HepG2 (cell line): ENCODE measurements around the gene PRMT5. TPM values are rescaled to one million over a fixed set of nuclear protein-coding genes. Genes with fewer than 3 reads are reported as not detected.

Experiments used
- ATAC-seq: fragments of 200-7000 bp; cut with Tn5 transposase; 3 replicates; pipeline ENCODE4 v1.9.1; 2020; ENCODE audit warnings: mild to moderate bottlenecking, moderate library complexity
- BruUV-seq: library from RNA; stranded (reverse); fragments of 400-500 nt; replicated peaks from 2 replicates; lab custom pipeline; 2021; lab: Mats Ljungman, UMichigan
- CTCF ChIA-PET: fragments of 300-600 bp; formaldehyde crosslinking; extraction: SDS; loops from one replicate; lab custom pipeline; 2021; ENCODE audit warnings: low total read pairs, inconsistent platforms, low intra/inter-chr PET ratio; lab: Yijun Ruan, JAX
- POLR2A ChIA-PET: fragments of 350-600 bp; sonication (Branson Sonifier 250); formaldehyde crosslinking; loops from one replicate; lab custom pipeline; 2020; ENCODE audit warnings: antibody characterized with exemption, inconsistent platforms; lab: Yijun Ruan, JAX
- DNase-seq: peaks from one replicate; pipeline ENCODE4 v3.0.0-alpha.2; 2015; ENCODE audit warnings: low spot score
- FAIRE-seq: peaks from 3 replicates; lab custom pipeline; 2011; peaks lifted over from hg19 to GRCh38; lab: Jason Lieb, UNC
- H2AFZ ChIP-seq: one replicate; pipeline ENCODE4 v1.6.1; 2011; ENCODE audit warnings: low read length, inconsistent platforms
- H3K27ac ChIP-seq: fragments of 300-600 bp; 3 replicates; pipeline ENCODE4 v1.8.0; 2011; ENCODE audit warnings: mixed run types, mild to moderate bottlenecking, mixed read lengths, low read length, inconsistent platforms; ENCODE audit not compliant: insufficient read depth; ENCODE audit errors: extremely low read length
- H3K27me3 ChIP-seq, 2 experiments: fragments of 200-600 bp in 1 of 2; 2 replicates in 1 of 2; 3 replicates in 1 of 2; pipeline versions ENCODE4 v1.6.0 to v1.8.0; 2011; ENCODE audit warnings: low read length in 2 of 2, mild to moderate bottlenecking in 2 of 2, moderate library complexity in 2 of 2, inconsistent platforms in 1 of 2; ENCODE audit not compliant: insufficient read depth in 2 of 2, control insufficient read depth in 1 of 2
- H3K36me3 ChIP-seq, 2 experiments: fragments of 200-600 bp in 1 of 2; replicated peaks in 1 of 2; 2 replicates in 1 of 2; 3 replicates in 1 of 2; pipeline versions ENCODE4 v1.5.1 to v1.8.0; 2011; ENCODE audit warnings: low read length in 2 of 2, inconsistent platforms in 1 of 2; ENCODE audit not compliant: insufficient read depth in 2 of 2, control insufficient read depth in 1 of 2
- H3K4me1 ChIP-seq: 2 replicates; pipeline ENCODE4 v1.5.1; 2012; ENCODE audit warnings: low read length, inconsistent platforms; ENCODE audit not compliant: insufficient read depth
- H3K4me2 ChIP-seq: 2 replicates; pipeline ENCODE4 v1.6.0; 2011; ENCODE audit warnings: low read depth, low read length, inconsistent platforms
- H3K4me3 ChIP-seq, 3 experiments: fragments of 200-600 bp in 1 of 3; sonication (generic), shearing (Covaris generic) in 1 of 3; replicated peaks in 1 of 3; 2 replicates each; pipeline ENCODE4 v1.5.1; 2011 to 2016; ENCODE audit warnings: low read length in 3 of 3, inconsistent platforms in 2 of 3, low read depth in 2 of 3, mild to moderate bottlenecking in 2 of 3, control low read depth in 1 of 3, mixed read lengths in 1 of 3; ENCODE audit not compliant: insufficient read depth in 1 of 3
- H3K79me2 ChIP-seq: one replicate; pipeline ENCODE4 v1.6.1; 2011; ENCODE audit warnings: low read length, inconsistent platforms; ENCODE audit not compliant: insufficient read depth
- H3K9ac ChIP-seq: 2 replicates; pipeline ENCODE4 v1.6.0; 2011; ENCODE audit warnings: mild to moderate bottlenecking, low read depth, low read length, inconsistent platforms; ENCODE audit not compliant: insufficient read depth
- H3K9me3 ChIP-seq: 2 replicates; pipeline ENCODE4 v1.5.1; 2012; ENCODE audit warnings: mild to moderate bottlenecking, low read length
- H4K20me1 ChIP-seq: 2 replicates; pipeline ENCODE4 v1.6.0; 2011; ENCODE audit warnings: inconsistent platforms, mild to moderate bottlenecking, low read length, moderate library complexity; ENCODE audit not compliant: insufficient read depth
- ATF1 ChIP-seq: IDR thresholded peaks from 2 replicates; pipeline ENCODE4 v1.6.1; 2016; ENCODE audit warnings: mild to moderate bottlenecking, control low read depth
- BORCS8-MEF2B ChIP-seq: sonication (generic); formaldehyde crosslinking; IDR thresholded peaks from 2 replicates; pipeline ENCODE4 v1.8.0; 2022; ENCODE audit warnings: mild to moderate bottlenecking, missing genetic modification reagents
- CTCF ChIP-seq: sonication (generic); formaldehyde crosslinking; IDR thresholded peaks from 2 replicates; pipeline ENCODE4 v1.5.0; 2020; ENCODE audit warnings: mild to moderate bottlenecking, missing genetic modification reagents, moderate library complexity
- HNF4A ChIP-seq: sonication (generic); formaldehyde crosslinking; IDR thresholded peaks from 2 replicates; pipeline ENCODE4 v1.4.0; 2020; ENCODE audit warnings: missing genetic modification reagents
- HOXA3 ChIP-seq: sonication (generic); formaldehyde crosslinking; IDR thresholded peaks from 2 replicates; pipeline ENCODE4 v1.5.0; 2020; ENCODE audit warnings: missing genetic modification reagents
- KDM5A ChIP-seq: fragments of 200-600 bp; sonication (generic); IDR thresholded peaks from 2 replicates; pipeline ENCODE4 v1.7.0; 2018; ENCODE audit warnings: antibody characterized with exemption, mild to moderate bottlenecking, low read length, borderline replicate concordance
- NAIF1 ChIP-seq: sonication (generic); formaldehyde crosslinking; IDR thresholded peaks from 2 replicates; pipeline ENCODE4 v1.5.0; 2020; ENCODE audit warnings: mild to moderate bottlenecking, missing genetic modification reagents, borderline replicate concordance
- NR0B2 ChIP-seq: sonication (generic); formaldehyde crosslinking; IDR thresholded peaks from 2 replicates; pipeline ENCODE4 v1.4.0; 2020; ENCODE audit warnings: mild to moderate bottlenecking, missing genetic modification reagents
- SETDB1 ChIP-seq: sonication (generic); formaldehyde crosslinking; IDR thresholded peaks from 2 replicates; pipeline ENCODE4 v1.5.1; 2020; ENCODE audit warnings: missing genetic modification reagents, mild to moderate bottlenecking, borderline replicate concordance
- ZBTB7A ChIP-seq: sonication (generic); formaldehyde crosslinking; IDR thresholded peaks from 2 replicates; pipeline ENCODE4 v1.8.0; 2022; ENCODE audit warnings: mild to moderate bottlenecking, missing genetic modification reagents
- ZNF329 ChIP-seq: sonication (generic); formaldehyde crosslinking; IDR thresholded peaks from 2 replicates; pipeline ENCODE4 v1.9.0; 2021; ENCODE audit warnings: low read depth, mild to moderate bottlenecking, missing genetic modification reagents
- ZNF563 ChIP-seq: sonication (generic); formaldehyde crosslinking; IDR thresholded peaks from 2 replicates; pipeline ENCODE4 v1.8.0; 2022; ENCODE audit warnings: mild to moderate bottlenecking, moderate library complexity, missing genetic modification reagents
- ZNF614 ChIP-seq: IDR thresholded peaks from 2 replicates; pipeline ENCODE4 v1.6.1; 2018; ENCODE audit warnings: missing biosample characterization, missing genetic modification reagents, inconsistent platforms, borderline replicate concordance
- ZNF75D ChIP-seq: sonication (generic); formaldehyde crosslinking; IDR thresholded peaks from 2 replicates; pipeline ENCODE4 v1.8.1; 2023; ENCODE audit warnings: missing genetic modification reagents, mild to moderate bottlenecking, borderline replicate concordance
- WGBS: methylation state at CpG from one replicate; pipeline ENCODE4 v1.1.6; 2017; ENCODE audit warnings: low lambda C conversion rate; 5-methylcytosine and 5-hydroxymethylcytosine counted together
- in situ Hi-C: cut with HindIII; loops from 2 replicates; pipeline ENCODE4 v1.10.0; 2017; ENCODE audit warnings: low pct_unique_long_range_greater_than_20kb; ENCODE audit not compliant: extremely low pct_ligation_motif_present
- intact Hi-C: fragments of 100-400 bp; cut with micrococcal nuclease; formaldehyde crosslinking; loops from one replicate; pipeline ENCODE4 v1.10.0; 2022; ENCODE audit not compliant: unreplicated experiment
- polyA plus RNA-seq, 8 experiments: library from polyadenylated mRNA; depleted of rRNA in 3 of 8; stranded (reverse) in 7 of 8; unstranded in 1 of 8; fragments of >200 nt; fragmentation: Illumina TruSeq in 4 of 8; extraction: Trizol in 4 of 8; gene quantifications; 2 replicates each; pipeline versions ENCODE4 v1.2.1 to v1.2.3, GENCODE V29; 2011 to 2016; ENCODE audit warnings: low read depth in 4 of 8, missing spikeins in 1 of 8, mixed read lengths in 1 of 8; ENCODE audit not compliant: insufficient read depth in 1 of 8
- total RNA-seq, 5 experiments: library from RNA; depleted of rRNA; stranded (reverse); fragments of >200 nt; fragmentation: Illumina TruSeq; extraction: Trizol; gene quantifications; 2 replicates each; pipeline ENCODE4 v1.2.3, GENCODE V29; 2016; ENCODE audit warnings: low read depth in 1 of 5

PRMT5 gene
- total and polyA plus RNA-seq, 2 of the 13 experiments (the other 11 are each of a cell fraction or from before 2014, with no cell fraction given) = 210 to 354 TPM

- TF ChIP-seq ZBTB7A (CRISPR knock-in tag) = 0 out of 2 replicates have a peak, but pooled peaks have one; percentile 33
- no peak for TF ChIP-seq ZNF75D (CRISPR knock-in tag)
- TF ChIP-seq KDM5A = no peak
- no peak for TF ChIP-seq ZNF563
- TF ChIP-seq ZNF329 (CRISPR knock-in tag) = no peak
- ChIA-PET CTCF (no interaction called here), POLR2A (interaction anchor here (1.4 to 1.6 kb wide), 2 partner anchors 42 to 121 kb away, joined by 4 to 8 read pairs; partner anchors contain the start of genes OXA1L and PRMT5)
- DNase-seq (no peak), ATAC-seq (no peak), FAIRE-seq (no peak)
- Histone ChIP-seq H3K79me2 (no peaks in the 10 kb centered on the region), H3K4me2 (no peak overlapping the region), H3K27ac (no peak overlapping the region), H3K36me3 (no peaks in the 10 kb centered on the region), H3K9ac (no peak overlapping the region), H3K4me3 (no peak overlapping the region), H2AFZ (no peak overlapping the region), H4K20me1 (no peaks in the 10 kb centered on the region), H3K9me3 (no peaks in the 10 kb centered on the region), H3K4me1 (peaks cover 15% of the 10 kb centered on the region), H3K27me3 (peaks cover 10 to 56% of the 10 kb centered on the region in 2 experiments; a peak in 4 of 5 replicates)
- in situ Hi-C loops (no loop called here), intact Hi-C loops (no loop called here)
- no TSS peak for BruUV-seq
- WGBS = 46% methylated on average over 11 of the region's 11 CpGs
These were observed 41.8 kb downstream of the PRMT5 start for GRCh38 chr14:22887260-22887989.

GRCh38 chr14:22886500-22887259 lies 42.5 kb downstream of the PRMT5 start:
- H3K79me2 ChIP-seq = no peaks in the 10 kb centered on the region
- FAIRE-seq (no peak), ATAC-seq (peak; percentile 16; the same call in 2 of the 3 replicates), DNase-seq (no peak)
- no peak overlapping the region for H3K9ac ChIP-seq
- H4K20me1 ChIP-seq = no peaks in the 10 kb centered on the region
- H3K4me2 ChIP-seq = no peak overlapping the region
- H3K9me3 ChIP-seq = no peaks in the 10 kb centered on the region
- POLR2A ChIA-PET = interaction anchor here (0.8 kb wide), 1 partner anchor 43 kb away, joined by 3 read pairs; no protein-coding TSS in a partner anchor
- peaks cover 12 to 61% of the 10 kb centered on the region in 2 experiments; a peak in 4 of 5 replicates for H3K27me3 ChIP-seq
- no peak overlapping the region for H2AFZ ChIP-seq
- no peaks in the 10 kb centered on the region for H3K36me3 ChIP-seq
- no TSS peak for BruUV-seq
- CTCF ChIA-PET = no interaction called here
- H3K4me1 ChIP-seq = peaks cover 15% of the 10 kb centered on the region
- in situ Hi-C loops (no loop called here), intact Hi-C loops (no loop called here)
- WGBS = 67% methylated on average over 77 of the region's 77 CpGs
- no peak overlapping the region for H3K4me3 ChIP-seq
- no peak overlapping the region for H3K27ac ChIP-seq
- TF ChIP-seq ZNF614 (CRISPR knock-in tag) (no peak), CTCF (CRISPR knock-in tag) (0 out of 2 replicates have a peak, but pooled peaks have one; percentile 8), NAIF1 (no peak), BORCS8-MEF2B (no peak), SETDB1 (CRISPR knock-in tag) (no peak), HOXA3 (CRISPR knock-in tag) (0 out of 2 replicates have a peak, but pooled peaks have one; percentile 8), HNF4A (CRISPR knock-in tag) (no peak), NR0B2 (CRISPR knock-in tag) (no peak), ATF1 (no peak)
